HG03045 (cell line): ENCODE data around the gene SARDH.

Experiments
- ATAC-seq: cut with Tn5 transposase; IDR thresholded peaks from one replicate; pipeline ENCODE4 v1.9.1; 2021; ENCODE audit warnings: mild to moderate bottlenecking, moderate library complexity; ENCODE audit not compliant: unreplicated experiment

The SARDH gene

GRCh38 chr9:133703591-133704399 is 34.4 kb downstream of the SARDH start:
- ATAC-seq: no peak

GRCh38 chr9:133702798-133703590 is 35.2 kb downstream of the SARDH start:
- ATAC-seq: no peak

- no peak for ATAC-seq
These were observed 36.0 kb downstream of the SARDH start for GRCh38 chr9:133701981-133702797.

DNA sequence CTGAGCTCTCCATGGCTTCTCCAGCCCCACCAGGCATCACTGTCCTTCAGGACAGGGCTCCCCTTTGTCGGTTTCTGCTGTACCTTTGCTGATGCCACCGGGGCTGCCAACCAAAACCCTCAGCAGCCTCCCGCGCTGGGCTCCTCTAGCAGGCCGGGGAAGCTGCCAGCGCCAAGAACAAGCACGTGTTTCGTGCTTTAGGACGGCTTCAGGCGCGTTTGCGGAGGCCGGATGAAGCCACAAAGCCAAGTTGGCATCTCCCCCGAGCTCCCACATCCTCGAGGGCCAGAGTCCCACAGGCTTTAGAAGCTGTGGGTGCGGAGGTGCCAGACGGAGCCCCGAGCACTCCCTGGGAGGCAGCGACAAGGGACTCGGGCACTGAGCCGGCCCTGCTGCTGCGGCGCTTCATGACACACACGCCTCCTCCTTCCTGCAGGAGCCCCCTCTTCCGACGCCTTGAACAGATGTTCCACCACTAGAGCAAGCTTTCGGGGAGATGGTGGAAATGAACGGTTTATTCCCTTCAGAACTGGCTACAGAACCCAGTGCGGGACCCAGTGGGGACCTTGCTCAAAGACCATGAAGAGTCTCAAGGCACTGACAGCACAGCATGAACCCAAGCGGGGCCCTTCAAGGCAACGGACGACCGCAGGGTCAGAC is 36.7 kb downstream of the SARDH start:
- ATAC-seq: no peak

DNA sequence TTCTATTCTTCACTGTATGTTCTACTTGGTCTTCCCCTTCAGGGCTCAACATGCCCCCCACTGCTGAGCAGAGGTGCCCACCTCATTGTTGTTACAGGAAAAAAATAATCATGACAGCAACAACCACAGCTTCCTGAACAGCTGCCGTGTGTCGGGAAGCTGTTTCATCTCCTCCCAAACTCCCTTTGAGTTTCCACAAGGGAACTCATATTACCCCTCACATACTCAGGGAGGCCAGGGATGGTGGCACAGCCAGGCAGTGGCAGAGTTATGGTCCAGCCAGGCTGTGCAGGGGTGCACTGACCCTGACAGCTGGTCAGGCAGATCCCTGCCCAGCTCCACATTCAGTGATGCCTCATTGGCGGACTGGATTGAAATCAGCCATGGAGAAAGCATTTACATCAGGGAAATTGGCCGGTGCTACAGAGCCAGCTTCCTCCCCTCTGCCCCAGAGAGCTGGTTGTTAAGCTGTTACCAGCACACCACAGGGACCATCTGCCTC is 37.3 kb downstream of the SARDH start:
- no peak for ATAC-seq

- ATAC-seq: no peak
These were observed 38.6 kb downstream of the SARDH start for GRCh38 chr9:133699546-133699945.

GRCh38 chr9:133696071-133696472 is 42.1 kb downstream of the SARDH start:
- ATAC-seq: no peak

- no peak for ATAC-seq
These were observed 43.5 kb downstream of the SARDH start for GRCh38 chr9:133694686-133695085.

DNA sequence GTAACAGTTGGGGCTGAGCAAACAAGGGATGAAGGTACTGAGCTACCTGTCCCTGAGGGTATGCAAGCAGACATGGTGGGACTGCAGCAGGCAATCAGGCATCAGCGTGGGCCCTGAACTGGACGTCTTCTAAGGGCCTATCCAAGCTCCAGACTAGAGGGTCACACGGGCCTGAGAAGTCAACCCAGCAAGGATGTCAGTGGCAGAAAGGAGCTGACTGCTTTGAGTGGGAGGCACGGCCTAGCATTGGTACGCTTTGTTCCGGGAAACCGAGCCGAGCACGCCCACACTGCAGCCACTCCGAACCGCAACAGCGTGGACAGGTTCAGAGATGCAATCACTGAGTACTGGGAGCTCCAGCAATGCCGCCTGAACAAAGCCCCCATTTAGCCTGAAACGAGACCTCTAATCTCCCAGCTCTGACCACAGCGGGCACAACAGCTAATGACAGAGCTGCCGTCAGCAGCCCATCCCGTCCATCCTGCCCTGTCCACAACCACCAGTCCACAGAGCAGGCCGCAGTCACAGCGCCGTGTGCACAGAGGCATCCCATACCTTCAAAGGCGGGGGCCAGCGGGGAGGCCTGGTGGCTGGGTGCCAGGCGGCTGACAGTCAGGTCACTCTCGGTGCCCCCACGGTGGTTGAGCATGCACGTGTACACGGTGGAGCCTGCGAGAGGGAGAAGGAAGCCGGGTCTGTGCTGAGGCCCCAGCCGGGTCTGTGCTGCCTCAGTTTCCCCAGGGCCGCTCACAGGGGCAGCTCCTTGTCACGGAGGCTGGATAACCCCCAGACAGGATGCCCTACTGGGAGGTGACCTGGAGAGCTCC is 44.2 kb downstream of the SARDH start:
- ATAC-seq: no peak

DNA sequence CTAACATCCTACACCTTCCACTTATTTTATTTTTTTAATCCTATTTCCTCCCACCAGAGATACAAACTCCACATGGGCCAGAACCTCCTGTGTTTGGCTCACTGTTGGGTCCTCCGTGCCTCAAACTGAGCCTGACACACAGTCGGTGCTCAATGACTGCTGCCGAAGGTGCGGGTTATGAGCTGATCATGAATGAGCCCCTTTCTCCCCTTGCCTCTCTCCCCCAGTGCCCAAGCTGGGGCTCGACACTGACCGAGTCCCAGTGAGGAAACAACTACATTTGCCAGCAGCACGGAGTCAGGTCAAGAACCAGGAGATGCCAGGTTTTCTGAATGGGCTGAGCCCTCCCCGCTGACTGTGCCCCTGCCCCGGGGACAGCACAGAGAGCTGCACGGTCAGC is 45.0 kb downstream of the SARDH start:
- no peak for ATAC-seq

DNA sequence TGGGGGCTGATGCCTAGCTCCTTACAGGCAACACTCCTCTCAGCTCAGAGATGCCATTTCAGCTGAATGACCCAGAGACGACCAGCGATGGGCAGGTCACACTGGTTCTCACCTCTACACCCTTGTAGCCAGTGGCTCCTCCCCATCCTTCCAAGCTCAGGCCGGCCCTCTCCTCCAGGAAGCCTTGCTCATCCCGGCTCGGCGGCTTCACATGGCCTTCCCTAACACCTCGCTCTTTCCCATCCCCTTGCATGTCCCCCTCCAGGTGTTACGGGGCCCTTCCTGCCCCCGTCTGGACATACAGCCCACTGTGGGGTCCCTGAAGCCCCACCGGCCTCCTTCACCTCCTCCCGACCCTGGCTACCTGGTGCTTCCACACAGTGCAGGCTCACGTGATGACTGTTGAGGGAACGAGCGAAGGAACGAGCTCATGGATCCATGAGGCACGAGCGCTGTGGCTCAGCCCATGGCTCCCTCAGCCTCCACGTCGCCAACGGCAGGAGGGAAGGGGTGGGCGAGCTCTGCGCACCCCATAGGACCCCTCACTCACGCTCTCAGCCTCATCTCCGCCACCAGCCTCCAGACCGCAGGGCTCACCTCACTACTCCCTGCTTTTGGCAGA is 45.7 kb downstream of the SARDH start:
- no peak for ATAC-seq

DNA sequence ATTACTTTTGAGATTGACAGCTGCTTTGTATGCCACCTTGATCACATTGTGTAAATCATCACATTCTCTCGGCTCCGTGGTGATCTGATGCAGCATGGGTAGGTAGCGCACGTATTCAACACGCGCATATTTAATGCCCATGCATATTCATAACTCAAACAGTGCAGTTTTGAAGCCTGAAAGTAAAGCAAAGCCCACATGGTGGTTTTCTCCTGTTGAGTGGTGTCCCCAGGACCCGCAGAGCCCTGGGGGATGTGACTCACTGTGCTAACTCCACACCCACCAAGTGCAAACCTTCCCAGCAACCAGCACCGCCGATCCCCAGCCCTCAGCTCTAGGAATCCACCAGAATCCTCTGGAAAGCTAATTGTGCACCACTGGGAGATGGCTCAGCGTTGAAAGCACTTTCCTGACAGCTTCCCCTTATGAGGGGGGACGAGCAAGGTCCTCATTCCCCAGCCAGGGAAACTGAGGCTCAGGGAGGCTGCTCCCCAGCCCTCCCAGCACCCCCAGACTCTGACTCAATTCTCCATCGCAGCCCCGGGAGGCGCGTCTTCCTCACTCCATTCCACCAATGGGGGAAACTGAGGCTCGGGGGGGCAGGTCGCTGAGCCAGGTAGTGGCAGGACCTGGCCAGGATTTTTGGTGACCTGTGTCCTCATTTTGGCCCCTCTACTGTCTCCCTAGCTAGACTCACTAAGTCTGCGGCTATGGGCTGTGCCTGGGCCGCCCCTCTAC is 46.4 kb downstream of the SARDH start:
- ATAC-seq: no peak

DNA sequence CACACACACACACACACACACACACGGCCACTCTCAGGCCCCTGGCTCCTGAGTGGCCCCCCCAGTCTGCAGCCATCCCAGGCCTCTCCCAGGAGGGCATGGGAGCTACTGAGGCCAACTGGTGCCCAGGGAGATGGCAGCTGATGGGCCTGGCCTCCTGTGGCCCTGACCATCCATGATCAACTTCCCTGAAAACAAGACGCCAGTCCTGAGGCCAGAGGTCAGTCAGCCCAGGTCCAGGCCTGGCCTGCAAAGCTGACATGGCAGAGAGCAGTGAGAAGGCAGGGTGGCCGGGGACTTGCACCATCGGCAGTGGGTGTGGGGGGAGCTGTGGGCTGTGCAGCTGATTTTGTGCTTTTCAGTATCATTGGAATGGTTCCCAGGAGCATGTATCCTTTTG is 47.0 kb downstream of the SARDH start:
- ATAC-seq: no peak

GRCh38 chr9:133690081-133690561 is 48.0 kb downstream of the SARDH start:
- no peak for ATAC-seq

DNA sequence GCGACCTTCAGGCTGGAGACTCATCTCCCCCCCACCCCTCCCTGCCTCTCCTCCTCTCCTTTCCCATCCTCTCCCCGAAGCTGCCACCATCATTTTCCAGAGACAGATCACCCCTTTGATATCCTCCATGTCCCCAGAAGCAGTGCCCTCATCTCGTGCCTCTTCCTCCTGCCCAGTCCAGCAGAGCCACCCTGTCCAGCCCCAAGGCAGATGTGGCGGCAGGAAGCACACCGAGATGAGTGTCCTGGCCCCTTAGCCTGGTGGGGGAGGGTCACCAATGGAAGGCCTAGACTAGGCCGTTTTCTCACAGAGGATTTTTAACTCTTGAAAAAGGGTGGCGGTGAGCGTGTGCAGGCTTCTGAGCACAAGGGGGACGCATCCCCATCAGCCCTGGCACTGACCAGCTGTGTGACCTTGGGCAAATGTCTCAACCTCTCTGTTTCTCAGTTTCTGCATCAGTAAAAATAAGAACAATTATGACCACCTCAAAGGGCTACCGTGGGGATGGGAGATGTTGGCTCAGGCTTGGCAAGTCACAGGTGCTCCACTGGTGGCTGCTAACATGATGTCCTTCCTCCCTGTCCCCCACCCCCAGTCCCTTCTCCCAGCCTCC is 48.9 kb downstream of the SARDH start:
- no peak for ATAC-seq

GRCh38 chr9:133687856-133688761 is 50.0 kb downstream of the SARDH start:
- ATAC-seq: no peak
